ENCODE results near the gene FADS3. TPM values are rescaled to one million over a fixed set of nuclear protein-coding genes. Genes with fewer than 3 reads are reported as not detected.
A peak's percentile ranks its signal among the peaks of the same experiment; 100 is the strongest.

Gene FADS3
- total RNA-seq, 1 donor, result 127 TPM

GRCh38 chr11:61870541-61871031 is 20.8 kb downstream of the FADS3 start:
- Histone ChIP-seq H3K27me3 (ENCODE audit: insufficient read depth, low read length) (no peaks in the 10 kb centered on the region), H4K20me1 (ENCODE audit: insufficient read depth, low read length) (no peaks in the 10 kb centered on the region), H3K4me1 (ENCODE audit: insufficient read depth, low read length) (peaks cover 12% of the 10 kb centered on the region), H3K9me3 (ENCODE audit: low read depth, low read length) (no peaks in the 10 kb centered on the region), H3K27ac (ENCODE audit: low read depth, low read length) (no peak overlapping the region), H3K4me2 (ENCODE audit: insufficient read depth, low read length) (peak overlapping the region; percentile 56), H3K36me3 (ENCODE audit: insufficient read depth, low read length) (peaks cover 16% of the 10 kb centered on the region), H3K4me3 (ENCODE audit: insufficient read depth, low read length) (peak overlapping the region; percentile 46), H2AFZ (ENCODE audit: low read length) (peak overlapping the region; percentile 73), H3K79me2 (ENCODE audit: insufficient read depth, low read length) (no peaks in the 10 kb centered on the region)
- peak; percentile 85 for DNase-seq (ENCODE audit: insufficient read length, low spot score, missing footprints)
- TF ChIP-seq CTCF (IDR thresholded peaks at IDR 0.05; ENCODE audit: extremely low read depth, low read depth, low read length), result no peak

GRCh38 chr11:61869708-61870451 is 21.5 kb downstream of the FADS3 start:
- H4K20me1 ChIP-seq (ENCODE audit: insufficient read depth, low read length), result no peaks in the 10 kb centered on the region
- peak; percentile 73 for DNase-seq (ENCODE audit: insufficient read length, low spot score, missing footprints)
- H3K9me3 ChIP-seq (ENCODE audit: low read depth, low read length), result no peaks in the 10 kb centered on the region
- H3K27ac ChIP-seq (ENCODE audit: low read depth, low read length), result no peak overlapping the region
- no peaks in the 10 kb centered on the region for H3K79me2 ChIP-seq (ENCODE audit: insufficient read depth, low read length)
- H3K4me1 ChIP-seq (ENCODE audit: insufficient read depth, low read length), result peaks cover 12% of the 10 kb centered on the region
- no peak overlapping the region for H2AFZ ChIP-seq (ENCODE audit: low read length)
- no peaks in the 10 kb centered on the region for H3K27me3 ChIP-seq (ENCODE audit: insufficient read depth, low read length)
- H3K4me2 ChIP-seq (ENCODE audit: insufficient read depth, low read length), result no peak overlapping the region
- TF ChIP-seq CTCF (IDR thresholded peaks at IDR 0.05; ENCODE audit: extremely low read depth, low read depth, low read length), result no peak
- no peak overlapping the region for H3K4me3 ChIP-seq (ENCODE audit: insufficient read depth, low read length)
- H3K36me3 ChIP-seq (ENCODE audit: insufficient read depth, low read length), result peaks cover 13% of the 10 kb centered on the region

- Histone ChIP-seq H2AFZ (ENCODE audit: low read length) (no peak overlapping the region), H3K27me3 (ENCODE audit: insufficient read depth, low read length) (no peaks in the 10 kb centered on the region), H3K4me2 (ENCODE audit: insufficient read depth, low read length) (no peak overlapping the region), H4K20me1 (ENCODE audit: insufficient read depth, low read length) (no peaks in the 10 kb centered on the region), H3K36me3 (ENCODE audit: insufficient read depth, low read length) (peaks cover 13% of the 10 kb centered on the region), H3K4me3 (ENCODE audit: insufficient read depth, low read length) (no peak overlapping the region), H3K27ac (ENCODE audit: low read depth, low read length) (no peak overlapping the region), H3K79me2 (ENCODE audit: insufficient read depth, low read length) (no peaks in the 10 kb centered on the region), H3K9me3 (ENCODE audit: low read depth, low read length) (no peaks in the 10 kb centered on the region), H3K4me1 (ENCODE audit: insufficient read depth, low read length) (peaks cover 12% of the 10 kb centered on the region)
- DNase-seq (ENCODE audit: insufficient read length, low spot score, missing footprints), result peak; percentile 74
- no peak for TF ChIP-seq CTCF (IDR thresholded peaks at IDR 0.05; ENCODE audit: extremely low read depth, low read depth, low read length)
Measured at GRCh38 chr11:61869429-61869707, 22.0 kb downstream of the FADS3 start.

DNA sequence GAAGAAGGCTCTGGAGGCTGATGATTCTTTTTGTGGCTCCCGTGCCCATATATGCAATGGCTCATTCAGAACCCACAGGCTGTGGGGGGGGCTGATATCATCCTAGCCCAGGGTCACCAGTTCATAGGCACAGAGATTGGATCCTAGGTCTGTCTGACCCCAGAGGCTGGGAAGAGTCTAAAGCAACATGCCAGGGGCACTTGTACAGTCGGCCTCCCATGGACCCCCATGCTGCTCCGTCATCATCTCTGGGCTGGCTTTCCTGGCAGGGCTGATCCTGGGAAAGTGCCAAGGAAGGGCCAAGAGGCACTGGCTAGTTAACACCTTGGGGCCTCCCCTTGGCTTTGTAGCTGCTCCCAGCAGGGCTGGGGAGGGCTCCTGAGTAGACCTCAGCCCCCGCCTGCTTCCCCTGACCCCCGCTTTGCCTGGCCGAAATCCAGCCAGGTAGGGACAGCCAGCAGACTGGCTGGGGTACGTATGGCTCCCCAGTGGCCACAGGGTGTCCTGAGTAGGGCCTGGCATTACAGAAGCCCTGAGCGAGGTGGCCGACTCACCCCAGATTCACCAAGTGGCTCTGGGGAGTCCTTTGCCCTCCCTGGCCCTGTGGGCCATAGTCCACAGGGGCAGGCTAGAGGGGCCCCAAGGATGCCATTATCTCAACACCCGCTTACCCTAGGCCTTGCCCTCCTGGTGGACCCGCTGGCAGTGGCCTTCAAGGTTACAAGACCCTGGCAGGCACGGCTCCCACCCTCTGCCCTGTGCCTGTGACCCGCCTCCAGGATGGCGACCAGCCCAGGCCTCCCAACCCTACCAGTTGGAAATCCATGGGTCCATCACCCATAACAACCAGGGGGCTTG is 22.5 kb downstream of the FADS3 start:
- Histone ChIP-seq H4K20me1 (ENCODE audit: insufficient read depth, low read length) (no peaks in the 10 kb centered on the region), H3K4me3 (ENCODE audit: insufficient read depth, low read length) (no peak overlapping the region), H3K4me2 (ENCODE audit: insufficient read depth, low read length) (no peak overlapping the region), H3K27me3 (ENCODE audit: insufficient read depth, low read length) (no peaks in the 10 kb centered on the region), H3K9me3 (ENCODE audit: low read depth, low read length) (no peaks in the 10 kb centered on the region), H2AFZ (ENCODE audit: low read length) (no peak overlapping the region), H3K36me3 (ENCODE audit: insufficient read depth, low read length) (peaks cover 8% of the 10 kb centered on the region), H3K4me1 (ENCODE audit: insufficient read depth, low read length) (peaks cover 12% of the 10 kb centered on the region), H3K79me2 (ENCODE audit: insufficient read depth, low read length) (no peaks in the 10 kb centered on the region), H3K27ac (ENCODE audit: low read depth, low read length) (no peak overlapping the region)
- DNase-seq (ENCODE audit: insufficient read length, low spot score, missing footprints), result peak; percentile 83
- no peak for TF ChIP-seq CTCF (IDR thresholded peaks at IDR 0.05; ENCODE audit: extremely low read depth, low read depth, low read length)

Data from osteoblast (primary cell).